Measurements from ENCODE around the gene FAR2.

The FAR2 gene

DNA sequence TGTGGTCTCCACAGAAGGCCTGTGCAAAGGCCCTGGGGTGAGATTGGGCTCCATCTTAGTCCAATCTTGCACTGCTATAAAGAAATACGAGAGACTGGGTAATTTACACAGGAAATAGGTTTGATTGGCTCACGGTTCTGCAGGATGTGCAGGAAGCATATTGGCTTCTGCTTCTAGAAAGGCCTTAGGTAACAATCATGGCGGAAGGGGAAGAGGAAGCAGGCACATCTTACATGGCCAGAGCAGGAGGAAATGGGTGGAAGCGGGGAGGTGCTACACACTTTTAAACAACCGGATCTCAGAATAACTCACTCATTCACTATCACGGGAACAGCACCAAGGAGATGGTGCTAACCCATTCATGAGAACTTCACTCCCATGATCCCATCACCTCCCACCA lies 55.4 kb downstream of the FAR2 start:
- DNase-seq (ENCODE audit: low spot score) = no peak

DNA sequence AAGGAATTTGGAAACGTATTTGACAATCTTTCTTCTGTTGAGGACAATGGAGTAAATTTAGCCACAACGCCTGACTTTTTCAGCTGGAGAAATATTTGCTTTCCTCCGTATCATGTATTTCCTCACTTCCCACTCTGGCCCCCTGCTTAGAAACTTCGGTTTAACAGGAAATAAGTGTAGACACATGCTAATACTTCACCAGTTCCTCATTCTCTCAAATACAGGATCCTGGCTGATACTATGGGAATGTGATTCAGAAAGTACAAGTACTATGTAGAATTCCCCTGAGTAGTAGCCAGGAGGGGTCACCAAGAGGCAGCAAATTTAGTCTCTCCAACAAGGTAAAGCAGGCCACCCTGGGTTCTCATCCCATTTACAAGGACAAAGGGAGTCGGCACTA lies 58.0 kb downstream of the FAR2 start:
- DNase-seq (ENCODE audit: low spot score) = no peak

DNA sequence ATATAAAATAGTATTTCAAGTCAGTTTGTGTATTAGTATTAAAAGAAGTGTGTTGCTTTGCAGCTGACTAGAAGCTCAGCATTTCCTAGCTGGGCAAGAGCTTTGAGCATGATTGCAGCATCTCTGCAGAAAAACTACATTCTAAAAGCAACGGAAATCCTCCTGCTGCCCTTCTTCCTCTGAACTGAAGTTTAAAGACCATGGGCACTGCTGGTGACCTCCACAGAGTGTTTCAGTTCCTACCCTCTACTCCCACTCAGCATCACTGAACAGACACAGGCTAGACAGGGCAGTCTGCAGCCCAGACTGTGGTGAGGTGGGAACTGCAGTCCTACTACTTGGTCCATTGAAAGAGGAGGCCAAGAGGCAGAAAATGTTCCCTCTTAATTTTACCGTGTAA lies 59.0 kb downstream of the FAR2 start:
- DNase-seq (ENCODE audit: low spot score) = no peak

DNA sequence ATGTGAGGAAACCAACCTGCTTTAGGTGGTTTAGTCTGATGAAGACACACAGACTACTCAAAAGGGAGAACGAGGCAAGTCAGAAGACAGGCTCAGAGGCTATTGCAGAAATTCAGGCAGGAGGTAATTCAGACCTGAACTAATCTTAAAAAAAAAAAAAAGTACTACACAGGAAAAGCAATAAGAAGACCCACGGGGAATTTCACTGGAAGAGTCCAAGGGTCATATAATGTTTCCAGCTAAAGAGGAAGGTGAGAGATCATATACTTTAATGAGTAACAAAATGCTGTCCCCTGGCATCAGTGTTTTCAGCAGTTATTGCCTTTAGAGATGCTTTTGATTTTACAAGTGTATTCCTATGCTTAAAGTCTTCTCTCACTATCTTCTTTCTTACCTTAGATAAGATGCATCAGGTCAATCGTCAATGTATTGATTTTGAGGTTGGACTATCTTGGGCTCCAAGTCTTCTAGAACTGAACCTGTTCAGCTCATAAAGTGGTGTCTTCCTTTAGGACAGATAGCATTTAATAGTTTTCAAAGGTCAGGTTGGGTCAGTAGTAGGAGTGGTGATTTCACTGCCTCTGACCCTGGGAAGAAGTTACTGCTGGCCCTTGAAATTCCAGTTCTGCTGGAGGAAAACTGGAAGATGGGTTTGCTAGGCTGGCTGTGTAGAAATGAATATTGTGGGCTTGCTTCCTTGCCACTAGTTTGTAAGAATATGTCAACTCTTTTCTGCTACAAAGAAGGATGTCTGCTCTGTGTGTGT lies 60.0 kb downstream of the FAR2 start:
- no peak for DNase-seq (ENCODE audit: low spot score)

DNA sequence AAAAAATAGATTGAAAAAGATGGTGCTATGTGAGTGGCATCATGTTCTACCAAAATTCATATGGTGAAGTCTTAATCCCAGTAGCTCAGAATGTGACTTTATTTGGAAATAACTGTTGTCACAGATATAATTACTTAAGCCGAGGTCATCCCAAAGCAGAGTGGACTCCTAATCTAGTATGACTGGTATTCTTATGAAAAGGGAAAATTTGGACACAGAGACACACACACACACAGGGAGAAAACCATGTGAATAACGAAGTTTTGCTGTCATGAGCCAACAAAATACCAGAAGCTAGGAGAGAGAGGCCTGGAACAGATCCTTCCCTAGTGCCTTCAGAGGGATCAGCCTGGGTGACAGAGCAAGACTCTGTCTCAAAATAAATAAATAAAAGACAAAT lies 62.6 kb downstream of the FAR2 start:
- no peak for DNase-seq (ENCODE audit: low spot score)

DNA sequence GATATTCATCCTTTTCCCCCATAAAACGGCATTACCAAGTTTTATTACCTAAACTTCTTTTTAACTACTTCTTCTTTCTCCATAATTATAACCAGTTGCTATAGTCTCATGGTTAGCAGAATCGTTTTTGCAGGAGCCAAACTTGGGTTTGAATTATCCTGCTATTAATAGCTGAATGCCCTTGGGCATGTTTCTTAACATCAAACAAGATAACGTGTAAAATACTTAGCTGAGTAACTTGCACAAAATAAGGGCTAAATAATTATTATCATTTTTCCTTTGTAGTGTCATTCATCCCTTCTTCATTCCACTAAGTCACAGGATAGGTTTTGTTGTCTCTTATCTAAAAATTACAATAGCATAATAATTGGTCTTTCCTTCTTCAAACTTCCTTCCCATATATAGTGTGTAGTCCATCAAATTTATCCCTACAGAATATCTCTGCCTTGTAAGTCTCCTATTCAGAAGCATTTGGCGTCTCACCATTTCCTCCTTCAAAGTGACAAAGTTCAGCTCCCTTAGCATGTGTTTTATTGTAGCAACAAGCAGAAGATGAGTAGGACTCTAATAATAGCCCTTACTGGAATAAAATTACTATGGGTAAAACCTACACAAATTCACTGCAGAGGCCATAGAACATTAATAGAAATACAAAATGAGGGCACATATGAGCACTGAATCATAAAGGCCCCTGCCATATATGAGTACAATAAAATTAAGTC lies 63.8 kb downstream of the FAR2 start:
- DNase-seq (ENCODE audit: low spot score) = no peak

DNA sequence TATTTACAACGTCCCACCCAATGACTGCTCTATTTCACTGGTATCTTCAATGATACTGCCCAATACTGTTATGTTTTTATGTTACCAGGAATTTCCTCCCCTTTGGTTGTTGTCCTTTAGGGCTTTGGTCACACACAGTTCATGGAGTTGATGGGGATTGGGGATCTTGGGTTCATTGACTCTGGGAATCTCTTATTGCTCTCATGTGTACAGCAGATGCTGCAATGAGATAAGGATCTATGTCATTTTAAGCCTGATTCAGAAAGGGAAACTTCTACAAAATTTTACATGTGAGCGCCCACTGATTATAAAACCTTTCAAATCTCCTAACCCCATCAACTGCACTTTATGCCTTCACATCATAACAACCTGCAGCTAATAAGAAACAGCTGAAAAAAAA lies 67.2 kb downstream of the FAR2 start:
- no peak for DNase-seq (ENCODE audit: low spot score)

DNA sequence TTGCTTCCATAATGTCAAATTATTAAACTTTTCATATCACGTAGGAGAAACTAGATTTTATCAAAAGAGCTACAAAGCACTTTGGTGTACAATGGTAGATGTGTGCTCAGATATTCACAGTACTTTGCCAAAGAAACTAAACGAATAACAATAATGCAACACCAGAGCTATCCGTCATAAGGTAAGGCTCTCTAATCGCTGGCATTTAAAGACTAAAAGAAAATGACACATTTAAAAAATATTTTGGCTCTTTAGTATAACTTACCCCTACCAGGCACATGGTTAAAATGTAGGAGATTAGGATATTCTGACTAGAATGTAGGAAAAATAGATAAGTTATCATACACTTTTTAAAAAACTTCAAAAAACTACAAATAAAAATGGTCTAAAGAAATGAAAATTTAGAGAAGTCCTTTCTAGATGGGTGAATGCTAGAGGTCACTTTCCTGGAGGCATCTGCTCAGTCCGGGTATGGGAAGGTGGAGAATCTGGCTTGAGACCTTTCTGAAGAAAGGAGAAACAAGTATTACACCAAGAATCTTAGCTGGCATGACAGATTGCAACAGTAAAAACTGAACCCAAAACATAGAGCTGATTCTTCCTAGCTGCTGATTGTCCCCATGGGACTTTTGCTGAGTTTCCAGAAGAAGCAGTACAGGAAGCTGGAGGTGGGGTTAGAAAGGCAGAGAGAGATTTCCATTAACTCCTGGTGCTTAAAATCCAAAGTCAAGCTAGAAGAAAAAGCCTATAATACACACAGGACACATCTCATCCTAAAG lies 67.9 kb downstream of the FAR2 start:
- DNase-seq (ENCODE audit: low spot score) = no peak

DNA sequence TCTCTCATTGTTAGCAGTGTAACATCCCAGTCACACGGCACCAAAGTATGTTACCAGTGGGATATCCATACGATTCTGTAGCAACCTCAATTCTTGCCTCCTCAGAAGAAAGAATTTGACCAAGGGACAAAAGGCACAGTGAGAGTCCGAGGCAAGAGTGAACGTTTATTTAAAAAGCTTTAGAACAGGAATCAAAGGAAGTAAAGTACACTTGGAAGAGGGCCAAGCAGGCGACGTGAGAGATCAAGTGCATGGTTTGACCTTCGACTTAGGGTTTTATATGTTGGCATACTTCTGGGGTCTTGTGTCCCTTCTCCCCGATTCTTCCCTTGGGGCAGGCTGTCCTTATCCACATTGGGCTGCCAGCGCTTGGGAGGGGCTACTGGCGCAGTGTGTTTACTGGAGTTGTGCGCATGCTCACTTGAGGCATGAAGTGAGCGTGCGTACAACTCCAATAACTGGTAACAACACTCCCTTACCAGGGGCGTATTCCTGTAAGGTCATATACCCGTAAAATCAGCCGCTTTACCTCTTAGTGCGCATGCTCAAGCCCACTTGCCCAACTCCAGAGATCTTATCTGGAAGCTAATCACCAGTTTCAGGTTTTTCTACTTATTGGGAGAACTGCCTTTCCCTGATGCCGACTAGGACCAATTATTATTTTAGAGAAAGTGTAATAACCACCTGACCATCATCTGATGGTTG lies 71.7 kb downstream of the FAR2 start:
- DNase-seq (ENCODE audit: low spot score) = no peak

DNA sequence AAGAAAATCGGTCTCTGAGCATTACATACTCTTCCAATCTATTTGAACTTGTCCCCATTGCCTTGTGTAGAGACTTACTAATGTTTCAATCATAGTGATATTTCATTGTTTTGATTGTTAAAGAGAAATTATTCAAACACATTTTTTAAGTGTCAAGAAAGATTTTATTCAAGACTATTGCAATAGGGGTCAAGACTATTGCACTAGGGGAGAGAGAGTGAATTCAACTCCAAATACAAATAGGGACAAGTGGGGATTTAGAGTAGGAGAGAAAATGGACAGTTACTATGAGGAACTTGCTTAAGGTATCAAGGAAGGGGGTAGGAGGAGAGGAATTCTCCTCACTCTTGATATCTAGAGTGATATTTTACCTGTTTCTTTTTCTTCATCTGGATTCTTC lies 73.1 kb downstream of the FAR2 start:
- no peak for DNase-seq (ENCODE audit: low spot score)

DNA sequence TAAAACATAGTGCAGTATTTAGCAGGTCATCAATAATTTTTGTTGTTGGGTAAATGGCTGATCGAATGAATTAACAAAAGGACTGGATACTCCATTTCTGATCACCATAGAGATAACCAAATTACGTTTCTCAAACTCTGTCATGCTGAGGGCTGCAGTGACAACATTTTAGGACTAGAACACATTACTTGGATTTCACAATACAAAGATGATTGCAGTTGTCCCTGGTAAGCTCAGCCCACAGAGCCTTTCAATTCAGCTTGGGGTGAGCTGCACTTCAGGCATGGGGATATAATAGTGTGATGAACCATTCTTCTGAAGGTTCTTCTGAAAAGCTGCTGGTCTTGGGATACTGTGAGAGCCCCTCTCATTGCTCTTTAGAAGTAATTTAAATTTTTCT lies 74.3 kb downstream of the FAR2 start:
- no peak for DNase-seq (ENCODE audit: low spot score)

DNA sequence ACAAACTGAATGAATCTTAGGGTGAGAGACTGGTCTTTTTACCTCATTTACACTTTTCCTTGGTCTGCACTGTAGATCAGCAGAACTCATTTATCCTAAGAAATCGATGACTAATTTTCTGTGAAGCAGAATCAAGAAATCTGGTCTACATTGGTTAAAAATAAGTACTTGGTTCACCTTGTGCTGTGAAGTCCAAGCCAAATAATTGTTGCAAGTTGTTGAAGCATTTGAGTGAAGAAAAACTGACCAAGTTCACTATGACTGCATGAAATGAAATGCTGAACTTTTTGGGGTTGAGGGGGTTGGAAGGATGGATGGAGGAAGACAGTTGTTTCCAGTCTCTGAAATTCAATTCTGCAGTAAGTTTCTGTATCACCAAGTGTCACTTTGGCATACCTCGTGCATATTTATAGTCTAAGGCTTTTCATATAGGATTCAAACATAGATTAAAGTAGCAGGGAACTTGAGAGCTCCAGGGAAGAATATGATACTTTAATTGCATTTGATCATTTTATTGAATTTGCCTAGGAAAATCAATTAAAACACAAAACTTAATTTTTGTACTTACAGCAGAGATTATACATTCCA lies 75.0 kb downstream of the FAR2 start:
- no peak for DNase-seq (ENCODE audit: low spot score)

DNA sequence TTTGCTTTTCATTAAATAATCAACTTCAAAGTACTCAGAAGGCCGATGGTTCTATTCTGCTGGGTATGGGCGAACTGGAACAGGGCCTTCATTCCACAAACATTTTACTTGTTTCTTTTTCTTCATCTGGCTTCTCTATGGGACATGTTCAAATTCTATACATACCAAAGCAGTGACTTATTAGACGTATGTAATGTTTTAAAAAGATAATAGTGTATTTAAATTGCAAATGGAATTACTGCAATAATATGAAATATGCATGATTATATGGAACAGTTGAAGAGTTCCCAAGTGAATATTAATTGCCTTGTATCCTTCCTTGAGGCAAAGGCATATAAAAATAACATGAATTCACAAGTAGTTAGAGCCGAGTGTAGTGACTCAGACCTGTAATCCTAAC lies 75.5 kb downstream of the FAR2 start:
- no peak for DNase-seq (ENCODE audit: low spot score)

DNA sequence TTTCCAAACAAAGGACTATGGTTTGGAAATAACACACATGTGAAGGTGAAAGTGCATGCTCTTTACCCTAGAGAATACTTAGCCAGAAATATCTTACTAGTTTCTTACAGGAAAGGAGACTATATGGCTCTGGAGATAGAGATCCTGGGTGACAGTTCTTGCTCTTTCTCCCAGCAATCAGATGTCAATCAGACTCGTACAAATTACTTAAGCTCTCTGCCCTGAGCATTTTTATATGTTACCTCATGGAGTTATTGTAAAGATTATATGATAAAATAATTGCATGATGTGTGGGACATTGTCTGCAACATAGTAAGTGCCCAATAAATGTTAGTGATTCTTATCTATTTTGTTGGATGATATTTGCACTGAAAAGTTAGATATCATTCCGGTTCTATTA lies 76.8 kb downstream of the FAR2 start:
- no peak for DNase-seq (ENCODE audit: low spot score)

DNA sequence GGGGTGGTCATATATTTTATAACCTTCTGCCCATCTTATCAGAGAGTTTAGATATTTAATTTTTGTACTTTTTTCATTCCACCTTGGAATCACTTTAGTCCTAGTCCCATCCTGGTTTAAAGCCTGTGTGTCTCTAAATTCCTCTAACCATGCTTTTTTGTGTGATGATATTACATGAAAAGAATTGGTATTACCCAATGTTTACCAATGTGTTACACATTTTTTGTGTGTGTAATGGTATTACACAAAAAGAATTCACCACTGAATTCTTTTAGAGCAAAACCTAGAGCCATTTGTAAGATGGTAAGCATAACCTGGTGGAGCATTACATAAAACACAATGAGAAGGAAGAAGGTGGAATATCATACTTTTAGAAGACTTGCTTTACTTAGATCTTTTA lies 77.5 kb downstream of the FAR2 start:
- no peak for DNase-seq (ENCODE audit: low spot score)

DNA sequence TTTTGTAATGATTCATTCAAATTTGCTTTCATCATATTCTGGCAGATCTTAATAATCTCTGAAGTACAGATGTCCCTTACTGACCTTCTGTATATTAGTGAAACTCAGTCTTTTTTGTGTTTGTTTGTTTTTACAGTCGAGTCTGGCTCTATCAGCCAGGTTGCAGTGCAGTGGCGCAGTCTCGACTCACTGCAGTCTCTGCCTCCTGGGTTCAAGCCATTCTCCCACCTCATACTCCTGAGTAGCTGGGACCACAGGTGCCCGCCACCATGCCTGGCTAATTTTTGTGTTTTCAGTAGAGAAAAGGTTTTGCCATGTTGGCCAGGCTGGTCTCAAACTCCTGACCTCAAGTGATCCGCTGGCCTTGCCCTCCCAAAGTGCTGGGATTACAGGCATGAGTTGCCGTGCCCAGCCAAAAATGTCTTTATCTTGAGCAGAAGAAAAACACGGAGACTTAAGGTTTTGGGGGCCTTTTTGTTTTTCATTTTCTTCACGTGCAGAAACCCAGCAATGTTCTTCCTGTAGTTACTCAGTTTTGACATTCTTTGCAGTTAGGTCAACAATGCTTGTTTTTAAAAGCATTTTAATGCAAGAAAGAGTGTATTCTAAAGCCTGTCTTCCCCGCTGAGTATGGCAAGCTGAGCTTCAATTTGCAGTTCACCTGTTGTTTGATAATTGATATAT lies 79.5 kb downstream of the FAR2 start:
- no peak for DNase-seq (ENCODE audit: low spot score)

DNA sequence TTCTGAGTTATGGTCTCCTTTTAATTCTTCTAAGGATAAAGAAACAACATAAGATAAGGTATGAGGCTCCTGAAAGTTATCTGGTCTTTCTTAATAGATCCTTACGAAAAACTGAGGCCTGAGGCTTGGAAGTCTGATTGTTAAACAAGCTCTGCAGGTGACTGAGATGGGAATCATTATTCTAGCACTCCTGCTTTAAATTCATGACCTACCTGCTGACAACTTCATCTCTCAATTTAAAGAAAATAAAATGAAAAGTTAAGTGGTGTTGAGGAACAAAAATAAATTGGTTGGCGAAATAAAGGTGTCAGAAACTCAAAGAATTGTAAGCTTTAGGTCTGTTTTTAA lies 80.1 kb downstream of the FAR2 start:
- no peak for DNase-seq (ENCODE audit: low spot score)

DNA sequence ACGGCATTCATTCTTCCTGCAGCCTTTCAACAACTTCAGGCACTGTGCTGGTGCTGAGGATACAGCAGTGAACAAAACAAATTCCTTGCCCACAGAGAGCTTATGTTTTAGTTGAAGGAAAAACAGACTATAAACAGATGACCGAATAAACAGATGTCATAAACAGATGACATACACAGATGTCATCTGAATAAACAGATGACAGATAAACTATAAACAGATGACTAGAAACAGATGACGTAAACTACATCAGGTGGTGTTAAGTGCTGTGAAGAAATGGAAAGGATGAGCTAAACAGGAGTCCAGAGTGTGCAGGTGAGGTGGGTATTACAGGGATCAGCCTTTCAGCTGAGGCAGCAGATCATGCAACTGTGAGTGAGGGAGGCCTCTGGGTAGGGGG lies 80.9 kb downstream of the FAR2 start:
- DNase-seq (ENCODE audit: low spot score) = no peak

DNA sequence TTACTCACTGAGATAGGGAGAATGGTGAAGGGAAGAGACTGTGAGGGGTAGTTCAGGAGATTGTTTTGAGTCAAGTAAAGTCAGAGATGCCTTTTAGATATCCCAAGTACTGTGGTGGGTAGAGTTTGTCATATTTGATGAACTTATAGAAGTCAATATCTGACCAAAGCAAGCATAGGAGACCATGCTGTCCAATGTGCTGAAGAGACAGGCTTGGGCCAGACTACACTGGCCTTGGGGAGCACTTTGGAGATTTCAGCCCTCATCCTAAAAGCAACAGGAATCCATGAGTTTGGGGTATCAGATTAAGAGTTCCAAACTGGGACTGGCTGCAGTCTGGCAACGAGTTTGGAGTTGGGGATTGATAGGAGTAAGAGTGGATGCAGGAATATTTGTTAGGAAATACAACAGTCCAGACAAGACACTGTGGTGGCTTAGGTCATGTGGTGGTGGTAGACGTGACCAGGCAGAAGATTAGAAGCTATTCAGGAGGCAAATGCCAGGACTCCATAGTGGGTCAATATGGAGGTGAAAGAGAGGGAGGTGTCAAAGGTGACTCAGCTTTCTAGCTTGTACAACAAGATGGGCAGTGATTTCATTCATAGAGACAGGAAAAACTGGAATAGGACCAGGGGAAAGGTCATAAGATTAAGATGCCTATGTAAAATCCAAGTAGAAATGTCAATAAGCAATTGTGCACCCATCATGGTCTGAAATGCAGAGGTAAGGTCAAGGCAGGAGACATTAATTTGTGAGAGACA lies 81.9 kb downstream of the FAR2 start:
- no peak for DNase-seq (ENCODE audit: low spot score)

DNA sequence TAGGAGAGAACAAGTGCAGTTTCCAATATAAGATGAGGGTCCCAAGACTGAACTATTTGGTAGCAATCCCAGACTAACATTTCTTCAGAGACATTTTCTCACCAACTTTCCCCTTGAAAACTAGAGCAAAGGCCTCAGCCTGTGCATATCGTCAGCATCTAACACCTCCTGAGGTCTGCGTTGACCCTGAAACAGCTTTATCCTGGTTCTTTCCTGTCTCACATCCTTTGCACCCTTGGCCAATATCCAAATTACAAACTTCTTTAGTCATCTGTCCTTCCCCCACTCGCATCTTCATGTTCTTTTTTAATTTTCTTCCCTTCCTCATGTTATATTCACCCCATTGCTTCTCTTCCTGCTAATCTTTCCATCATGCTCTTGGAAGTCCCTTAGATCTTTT lies 83.0 kb downstream of the FAR2 start:
- no peak for DNase-seq (ENCODE audit: low spot score)

DNA sequence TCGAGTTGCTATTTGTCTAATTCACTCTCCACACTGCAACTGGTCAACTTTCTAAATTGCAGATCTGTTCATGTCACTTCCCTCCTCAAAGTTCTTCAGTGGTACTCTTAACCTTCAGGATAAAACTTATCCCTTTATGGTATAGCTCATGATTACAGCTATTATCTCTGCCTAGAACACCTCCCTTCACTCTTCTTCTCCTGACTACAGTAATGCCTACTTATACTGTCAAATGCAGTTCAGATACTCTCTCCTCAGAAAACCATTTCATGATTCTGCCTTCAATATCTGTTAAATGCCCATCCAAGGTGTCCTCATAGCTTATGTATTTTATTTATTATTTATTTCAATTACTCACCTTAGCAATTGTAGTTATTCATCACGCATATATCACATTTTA lies 85.5 kb downstream of the FAR2 start:
- no peak for DNase-seq (ENCODE audit: low spot score)
